K562 (cell line): ENCODE results near the gene SNCB. TPM values are rescaled to one million over a fixed set of nuclear protein-coding genes. Genes with fewer than 3 reads are reported as not detected.

Experiments
- ATF6 ChIP-seq: sonication (generic); formaldehyde crosslinking; IDR thresholded peaks from 2 replicates; pipeline ENCODE4 v1.4.0; 2020; ENCODE audit warnings: mild to moderate bottlenecking, missing genetic modification reagents
- BRD9 ChIP-seq: fragments of 450-650 bp; IDR thresholded peaks from 2 replicates; pipeline ENCODE4 v1.6.1; 2018; ENCODE audit warnings: low read depth; ENCODE audit not compliant: partially characterized antibody
- BRF2 ChIP-seq: IDR thresholded peaks from 3 replicates; pipeline ENCODE4 v1.6.1; 2011; ENCODE audit warnings: borderline replicate concordance, mild to moderate bottlenecking; ENCODE audit not compliant: insufficient read length, insufficient read depth
- CBX1 ChIP-seq: sonication (generic); IDR thresholded peaks from 2 replicates; pipeline ENCODE4 v1.6.1; 2016; ENCODE audit warnings: antibody characterized with exemption, low read depth, mild to moderate bottlenecking
- DLX4 ChIP-seq: fragments of 250-450 bp; sonication (Bioruptor Pico); IDR thresholded peaks from 2 replicates; pipeline ENCODE4 v1.6.1; 2021; ENCODE audit warnings: mild to moderate bottlenecking
- ETV1 ChIP-seq: fragments of 450-650 bp; conservative IDR thresholded peaks from 2 replicates; pipeline ENCODE4 v1.6.1; 2016; ENCODE audit warnings: missing genetic modification characterization, control low read depth, low read depth, missing compliant biosample characterization
- FIP1L1 ChIP-seq: fragments of 200-400 bp; formaldehyde crosslinking; IDR thresholded peaks from 2 replicates; pipeline ENCODE4 v1.6.1; 2018; ENCODE audit warnings: mild to moderate bottlenecking, low read depth, low read length; ENCODE audit not compliant: poor library complexity, severe bottlenecking
- FOXA3 ChIP-seq, 2 experiments: fragments of 450-650 bp in 1 of 2; sonication (generic) in 1 of 2; formaldehyde crosslinking; IDR thresholded peaks in 1 of 2; conservative IDR thresholded peaks in 1 of 2; 2 replicates each; pipeline versions ENCODE4 v1.4.0 to v1.8.0; 2020 to 2022; ENCODE audit warnings: mild to moderate bottlenecking in 2 of 2, missing genetic modification reagents in 1 of 2
- HNRNPLL ChIP-seq: fragments of 200-400 bp; formaldehyde crosslinking; IDR thresholded peaks from 2 replicates; pipeline ENCODE4 v1.6.1; 2017; ENCODE audit warnings: low read length, low read depth, mild to moderate bottlenecking; ENCODE audit not compliant: poor library complexity, severe bottlenecking
- KDM4B ChIP-seq, 2 experiments: fragments of 450-650 bp in 1 of 2; sonication (generic) in 1 of 2; IDR thresholded peaks; 2 replicates each; pipeline ENCODE4 v1.6.1; 2016 to 2017; ENCODE audit warnings: borderline replicate concordance in 2 of 2, antibody characterized with exemption in 1 of 2, low read depth in 1 of 2, mild to moderate bottlenecking in 1 of 2
- MBD2 ChIP-seq: sonication (generic); IDR thresholded peaks from 2 replicates; pipeline ENCODE4 v1.6.1; 2016; ENCODE audit warnings: low read depth, borderline replicate concordance
- MCM3 ChIP-seq: fragments of 450-650 bp; IDR thresholded peaks from 2 replicates; pipeline ENCODE4 v1.6.1; 2016
- NR2F6 ChIP-seq: fragments of 450-650 bp; formaldehyde crosslinking; IDR thresholded peaks from 2 replicates; pipeline ENCODE4 v1.4.0; 2020; ENCODE audit warnings: mild to moderate bottlenecking
- POLR2A ChIP-seq: fragments of 450-650 bp; conservative IDR thresholded peaks from 2 replicates; pipeline ENCODE4 v1.6.1; 2016
- PTRF ChIP-seq: fragments of 450-650 bp; IDR thresholded peaks from 2 replicates; pipeline ENCODE4 v1.6.1; 2016; ENCODE audit warnings: mild to moderate bottlenecking, missing genetic modification characterization, missing compliant biosample characterization
- PURB ChIP-seq: sonication (generic); formaldehyde crosslinking; IDR thresholded peaks from 2 replicates; pipeline ENCODE4 v1.9.0; 2021; ENCODE audit warnings: low read depth, mild to moderate bottlenecking, missing genetic modification reagents
- RFX5 ChIP-seq: IDR thresholded peaks from 2 replicates; pipeline ENCODE4 v1.6.1; 2011; ENCODE audit warnings: low read depth, mild to moderate bottlenecking, improper control_type of control experiment, low read length
- TBP ChIP-seq: optimal IDR thresholded peaks from 2 replicates; pipeline ENCODE3; 2011; ENCODE audit warnings: low read depth, low read length, improper control_type of control experiment
- TEAD1 ChIP-seq, 2 experiments: fragments of 450-650 bp in 1 of 2; sonication (generic) in 1 of 2; formaldehyde crosslinking; IDR thresholded peaks; 2 replicates each; pipeline versions ENCODE4 v1.4.0 to v1.8.0; 2020 to 2022; ENCODE audit warnings: mild to moderate bottlenecking in 2 of 2, missing genetic modification reagents in 1 of 2
- THAP7 ChIP-seq: fragments of 250-450 bp; sonication (Bioruptor Pico); IDR thresholded peaks from 2 replicates; pipeline ENCODE4 v1.5.0; 2021
- ZNF512 ChIP-seq: IDR thresholded peaks from 2 replicates; pipeline ENCODE4 v1.6.1; 2016; ENCODE audit warnings: missing genetic modification characterization, missing compliant biosample characterization
- polyA plus RNA-seq, 8 experiments: library from polyadenylated mRNA; depleted of rRNA in 4 of 8; stranded (reverse) in 5 of 8; unstranded in 3 of 8; fragments of >200 nt; fragmentation: Nextera tagmentation in 2 of 8; fragmentation: Illumina TruSeq in 1 of 8; extraction: Ambion mirVana in 2 of 8; extraction: Trizol in 1 of 8; gene quantifications; 2 replicates each; pipeline versions ENCODE4 v1.2.1 to v1.2.3, GENCODE V29; 2011 to 2014; ENCODE audit warnings: inconsistent platforms in 1 of 8, missing spikeins in 1 of 8
- total RNA-seq, 7 experiments: library from RNA; depleted of rRNA in 6 of 7; stranded (reverse); fragments of >200 nt in 6 of 7; fragmentation: Illumina TruSeq in 2 of 7; extraction: Trizol in 2 of 7; gene quantifications; 2 replicates each; pipeline versions ENCODE4 v1.2.1 to v1.2.3, GENCODE V29; 2011 to 2021; ENCODE audit warnings: low replicate concordance in 1 of 7

Gene SNCB
- total and polyA plus RNA-seq, 9 of the 15 experiments (the other 6 are each of a cell fraction or from before 2014, with no cell fraction given): not detected

- TF ChIP-seq ETV1: no peak
- no peak for TF ChIP-seq HNRNPLL
- TF ChIP-seq RFX5: no peak
- no peak for TF ChIP-seq MBD2
- TF ChIP-seq FIP1L1: no peak
- 0 out of 4 replicates have a peak, but pooled peaks of 1 of the 2 experiments have one; percentile 25 for TF ChIP-seq FOXA3 (CRISPR knock-in tag; conservative IDR thresholded peaks at IDR 0.05 in 1 of 2, IDR thresholded peaks at IDR 0.05 in 1 of 2)
- no peak for TF ChIP-seq PTRF (tag)
- TF ChIP-seq KDM4B (IDR thresholded peaks at IDR 0.05; ENCODE audit: borderline replicate concordance in 2 of 2, low read depth in 1 of 2): no peak
- peak; percentile 38 for TF ChIP-seq TBP
- TF ChIP-seq MCM3: no peak
- no peak for TF ChIP-seq BRF2
- TF ChIP-seq DLX4: no peak
- TF ChIP-seq TEAD1 (CRISPR knock-in tag; IDR thresholded peaks at IDR 0.05): 0 out of 4 replicates have a peak, but pooled peaks of 1 of the 2 experiments have one; percentile 35
- no peak for TF ChIP-seq PURB (CRISPR knock-in tag)
- no peak for TF ChIP-seq NR2F6
- no peak for TF ChIP-seq ZNF512 (tag)
- TF ChIP-seq POLR2A: no peak
- TF ChIP-seq BRD9: peak; percentile 51
- TF ChIP-seq CBX1: no peak
- TF ChIP-seq ATF6 (CRISPR knock-in tag): no peak
- no peak for TF ChIP-seq THAP7
These were observed 18.3 kb upstream of the SNCB start (continued) for GRCh38 chr5:176648474-176649194.
